ENCODE results near the gene ZBTB46.

The ZBTB46 gene

GRCh38 chr20:63702036-63702665 lies 128.9 kb downstream of the ZBTB46 start:
- no peak for DNase-seq

DNA sequence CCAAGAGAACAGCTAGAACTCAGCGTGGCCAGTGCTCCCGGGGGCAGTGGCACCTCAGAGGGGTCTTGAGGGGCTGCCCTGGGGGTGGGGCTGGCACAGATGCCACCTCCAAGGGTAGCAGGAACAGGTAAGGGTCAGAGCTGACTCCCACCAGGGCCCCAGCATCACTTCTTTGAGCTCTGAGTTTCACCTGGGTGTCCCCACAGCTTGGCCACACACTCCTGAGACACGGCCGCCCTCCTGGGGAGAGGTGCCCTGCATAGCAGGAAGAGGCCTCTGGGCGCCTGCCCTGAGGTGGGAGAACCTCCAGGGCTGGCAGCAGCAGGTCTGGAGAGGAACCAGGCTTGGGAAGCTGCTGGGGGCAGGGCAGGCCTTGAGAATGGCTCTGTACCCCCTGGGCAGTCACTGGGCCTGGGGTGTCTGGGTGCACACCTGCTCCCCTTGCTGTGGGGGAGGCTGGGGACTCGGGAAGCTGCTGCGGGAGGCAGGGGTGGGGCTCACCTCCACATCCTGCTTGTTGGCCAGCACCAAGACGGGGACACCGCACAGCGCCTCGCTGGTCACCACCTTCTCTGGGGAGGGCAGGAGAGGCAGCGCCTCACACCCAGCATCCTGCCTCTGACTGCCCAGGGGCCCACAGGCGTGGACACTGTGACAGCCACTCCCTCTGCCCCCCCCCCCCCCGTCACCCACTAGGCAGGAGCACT lies 129.6 kb downstream of the ZBTB46 start:
- no peak for DNase-seq

- no peak for DNase-seq
Measured at GRCh38 chr20:63701051-63701328, 130.1 kb downstream of the ZBTB46 start.

GRCh38 chr20:63700199-63701050 lies 130.6 kb downstream of the ZBTB46 start:
- no peak for DNase-seq

DNA sequence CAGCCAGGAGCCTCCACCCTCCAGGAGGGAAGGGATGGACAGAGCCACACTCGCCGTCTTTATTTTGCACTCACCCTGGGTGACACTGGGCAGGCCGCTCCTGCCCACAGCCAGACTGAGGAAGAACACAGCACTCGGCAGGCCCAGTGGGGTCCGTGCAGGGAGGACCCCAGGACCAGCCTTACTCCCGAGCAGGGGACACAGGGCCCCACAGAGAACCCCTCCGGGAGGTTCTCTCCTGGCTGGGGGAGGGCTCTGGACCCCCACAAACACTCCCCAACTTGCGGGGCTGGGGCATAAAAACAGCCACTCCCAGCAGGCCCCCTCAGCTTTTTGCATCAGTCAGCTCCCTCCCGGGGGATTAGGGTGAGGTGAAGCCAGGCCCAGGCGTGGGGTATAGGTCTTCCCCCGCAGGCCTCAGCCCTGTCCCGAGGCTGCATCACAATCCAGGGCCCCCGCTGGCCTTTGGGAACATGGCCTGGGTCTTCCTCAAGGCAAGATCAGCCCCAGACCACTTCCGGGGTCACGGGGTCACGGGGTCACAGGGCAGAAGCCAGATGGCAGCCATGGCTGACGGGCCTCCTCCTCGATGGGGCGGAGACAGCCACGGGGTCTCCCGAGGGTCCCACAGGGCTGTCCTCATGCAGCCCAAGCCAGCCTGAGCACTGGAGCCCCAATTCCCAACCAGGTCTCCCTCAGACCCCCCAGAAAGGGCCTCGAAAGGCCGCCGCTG lies 131.4 kb downstream of the ZBTB46 start:
- DNase-seq = no peak

DNA sequence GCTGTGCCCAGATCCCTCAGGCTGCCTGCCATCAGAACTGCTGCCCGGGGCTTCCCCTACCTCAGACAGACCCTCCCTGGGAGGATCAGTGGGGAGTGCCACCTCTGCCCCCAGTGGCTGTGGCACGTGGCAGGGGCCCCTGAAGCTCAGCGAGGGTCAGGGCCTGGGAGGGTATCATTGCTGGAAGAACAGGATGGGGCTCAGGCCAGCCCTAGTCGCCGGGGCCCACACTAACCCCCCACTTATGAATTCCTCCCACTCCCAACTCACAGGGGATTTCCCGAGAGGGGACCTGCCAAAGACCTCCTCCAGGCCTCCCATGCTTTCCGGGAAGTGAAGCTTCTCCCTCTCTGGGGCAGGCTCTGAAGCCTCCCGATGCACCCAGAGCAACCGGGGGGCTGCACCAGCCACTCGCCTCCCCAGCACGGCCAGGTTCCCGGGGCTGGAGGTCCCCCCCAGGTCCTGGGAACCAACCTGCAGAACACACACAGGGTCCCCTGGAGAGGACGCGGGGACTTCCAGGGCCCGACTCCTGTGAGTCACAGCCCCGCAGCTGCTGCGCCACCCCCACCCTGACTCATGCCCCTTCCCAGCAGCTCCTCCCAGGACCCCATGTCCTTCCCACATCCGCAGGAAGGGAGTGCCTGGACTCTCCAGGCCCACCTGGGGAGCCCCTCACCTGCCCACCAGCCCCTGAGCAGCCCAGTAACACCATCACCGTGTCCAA lies 132.2 kb downstream of the ZBTB46 start:
- DNase-seq = no peak

DNA sequence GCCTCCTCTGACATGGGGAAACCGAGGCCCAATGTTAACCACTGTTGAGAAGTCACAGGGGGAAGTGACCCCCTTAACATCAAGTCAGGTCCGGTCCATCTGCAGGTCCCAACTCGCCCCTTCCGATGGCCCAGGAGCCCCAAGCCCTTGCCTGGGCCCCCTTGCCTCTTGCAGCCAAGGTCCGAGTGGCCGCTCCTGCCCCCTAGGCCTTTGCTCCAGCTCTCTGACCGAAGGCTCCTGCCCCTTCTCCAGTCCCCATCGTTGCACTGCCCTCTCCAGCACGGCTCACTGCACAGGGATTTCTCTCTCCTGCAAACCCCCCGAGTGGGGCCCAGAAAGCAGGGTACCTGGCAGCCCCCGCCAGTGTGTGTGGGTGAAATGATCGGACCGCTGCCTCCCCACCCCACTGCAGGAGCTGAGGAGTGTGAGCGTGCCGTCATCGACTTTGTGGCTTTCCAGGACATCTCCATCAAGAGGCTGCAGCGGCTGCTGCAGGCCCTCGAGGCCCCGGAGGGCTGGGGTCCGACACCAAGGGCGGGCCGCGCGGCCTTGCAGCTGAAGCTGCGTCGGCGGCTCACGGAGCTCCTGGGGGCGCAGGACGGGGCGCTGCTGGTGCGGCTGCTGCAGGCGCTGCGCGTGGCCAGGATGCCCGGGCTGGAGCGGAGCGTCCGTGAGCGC lies 133.1 kb downstream of the ZBTB46 start:
- DNase-seq = no peak

- no peak for DNase-seq
Measured at GRCh38 chr20:63697357-63697867, 133.7 kb downstream of the ZBTB46 start.

GRCh38 chr20:63696628-63697356 lies 134.3 kb downstream of the ZBTB46 start, which contains the start of gene TNFRSF6B:
TNFRSF6B (plus strand) TSS chr20:63696652; CDS start chr20:63696768, 116 bp downstream.
- no peak for DNase-seq

- no peak for DNase-seq
Measured at GRCh38 chr20:63696306-63696627, 134.8 kb downstream of the ZBTB46 start.

GRCh38 chr20:63695424-63696305 lies 135.4 kb downstream of the ZBTB46 start:
- DNase-seq = no peak

GRCh38 chr20:63694584-63695423 lies 136.3 kb downstream of the ZBTB46 start:
- no peak for DNase-seq

DNA sequence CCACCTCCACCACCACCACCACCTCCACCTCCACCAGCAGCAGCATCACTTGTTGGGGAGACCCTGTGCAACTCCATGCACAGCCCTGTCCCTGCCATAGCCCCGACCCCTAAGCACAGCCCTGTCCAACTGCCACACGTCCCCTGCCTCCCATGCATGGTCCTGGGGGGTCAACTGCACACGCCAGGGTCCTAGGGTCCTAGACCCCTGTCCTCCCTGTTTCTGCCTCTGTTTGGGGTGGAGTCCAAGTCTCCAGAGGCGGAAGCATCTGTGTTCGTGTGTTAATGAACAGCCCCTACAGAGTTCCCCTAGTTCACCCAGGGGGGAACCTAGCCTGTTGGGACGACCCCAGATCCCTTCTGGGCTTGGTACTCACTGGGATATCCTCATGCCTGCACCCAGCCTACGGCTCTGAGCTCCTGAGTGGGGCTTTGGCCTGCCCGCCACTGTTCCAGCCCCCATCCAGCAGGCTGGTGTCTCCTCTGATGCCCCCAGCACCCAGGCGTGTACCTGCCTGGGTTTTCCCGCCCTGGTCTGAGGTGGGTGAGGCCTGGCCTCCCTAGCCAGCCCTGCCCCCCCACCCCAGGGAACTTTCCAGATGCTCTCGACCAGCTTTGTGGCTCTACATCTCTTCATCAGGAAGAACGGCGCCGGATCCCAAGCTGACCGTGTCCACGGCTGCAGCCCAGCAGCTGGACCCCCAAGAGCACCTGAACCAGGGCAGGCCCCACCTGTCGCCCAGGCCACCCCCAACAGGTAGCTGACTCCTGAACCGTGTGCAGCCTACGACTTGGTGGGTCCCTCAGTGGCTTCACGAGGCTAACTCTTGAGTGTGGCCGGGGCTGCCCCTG lies 137.1 kb downstream of the ZBTB46 start:
- no peak for DNase-seq
